ENCODE results near the gene RAET1E. TPM values are rescaled to one million over a fixed set of nuclear protein-coding genes. Genes with fewer than 3 reads are reported as not detected.

RAET1E gene
- total RNA-seq, 1 donor = 0.36 TPM

DNA sequence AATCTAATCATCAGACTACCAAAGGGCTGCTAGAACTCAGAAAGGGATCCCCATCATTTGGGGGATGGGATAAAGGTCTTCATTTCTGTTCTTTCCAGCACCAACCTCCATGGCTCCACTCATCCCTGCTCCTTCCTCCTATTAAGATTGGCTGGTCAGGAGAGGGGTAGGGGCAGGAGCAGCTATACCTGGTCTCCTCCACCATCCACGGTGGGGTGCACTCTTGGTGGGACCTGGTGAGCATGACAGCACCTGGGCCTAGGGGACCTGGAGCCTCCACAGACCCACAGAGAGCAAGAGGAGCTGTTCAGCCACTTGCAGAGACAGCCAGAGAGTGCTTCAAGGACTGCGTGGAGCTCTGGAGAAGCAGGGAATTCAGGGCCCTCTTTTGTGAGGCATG is 37.8 kb upstream of the RAET1E start:
- H3K4me1 ChIP-seq (ENCODE audit: insufficient read depth, low read length) = peaks cover 12% of the 10 kb centered on the region
- H3K36me3 ChIP-seq (ENCODE audit: insufficient read depth, low read length) = no peaks in the 10 kb centered on the region
- no peak overlapping the region for H2AFZ ChIP-seq (ENCODE audit: low read length)
- no peak overlapping the region for H3K27ac ChIP-seq (ENCODE audit: low read depth, low read length)
- H3K9me3 ChIP-seq (ENCODE audit: low read depth, low read length) = no peaks in the 10 kb centered on the region
- H3K4me3 ChIP-seq (ENCODE audit: insufficient read depth, low read length) = no peak overlapping the region
- no peak overlapping the region for H3K4me2 ChIP-seq (ENCODE audit: insufficient read depth, low read length)
- peaks cover 50% of the 10 kb centered on the region for H3K27me3 ChIP-seq (ENCODE audit: insufficient read depth, low read length)
- H4K20me1 ChIP-seq (ENCODE audit: insufficient read depth, low read length) = no peaks in the 10 kb centered on the region
- no peak for DNase-seq (ENCODE audit: insufficient read length, low spot score, missing footprints)
- TF ChIP-seq, protein P1, sequence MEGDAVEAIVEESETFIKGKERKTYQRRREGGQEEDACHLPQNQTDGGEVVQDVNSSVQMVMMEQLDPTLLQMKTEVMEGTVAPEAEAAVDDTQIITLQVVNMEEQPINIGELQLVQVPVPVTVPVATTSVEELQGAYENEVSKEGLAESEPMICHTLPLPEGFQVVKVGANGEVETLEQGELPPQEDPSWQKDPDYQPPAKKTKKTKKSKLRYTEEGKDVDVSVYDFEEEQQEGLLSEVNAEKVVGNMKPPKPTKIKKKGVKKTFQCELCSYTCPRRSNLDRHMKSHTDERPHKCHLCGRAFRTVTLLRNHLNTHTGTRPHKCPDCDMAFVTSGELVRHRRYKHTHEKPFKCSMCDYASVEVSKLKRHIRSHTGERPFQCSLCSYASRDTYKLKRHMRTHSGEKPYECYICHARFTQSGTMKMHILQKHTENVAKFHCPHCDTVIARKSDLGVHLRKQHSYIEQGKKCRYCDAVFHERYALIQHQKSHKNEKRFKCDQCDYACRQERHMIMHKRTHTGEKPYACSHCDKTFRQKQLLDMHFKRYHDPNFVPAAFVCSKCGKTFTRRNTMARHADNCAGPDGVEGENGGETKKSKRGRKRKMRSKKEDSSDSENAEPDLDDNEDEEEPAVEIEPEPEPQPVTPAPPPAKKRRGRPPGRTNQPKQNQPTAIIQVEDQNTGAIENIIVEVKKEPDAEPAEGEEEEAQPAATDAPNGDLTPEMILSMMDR (IDR thresholded peaks at IDR 0.05; ENCODE audit: extremely low read depth, low read depth, low read length) = no peak
- no peaks in the 10 kb centered on the region for H3K79me2 ChIP-seq (ENCODE audit: insufficient read depth, low read length)

DNA sequence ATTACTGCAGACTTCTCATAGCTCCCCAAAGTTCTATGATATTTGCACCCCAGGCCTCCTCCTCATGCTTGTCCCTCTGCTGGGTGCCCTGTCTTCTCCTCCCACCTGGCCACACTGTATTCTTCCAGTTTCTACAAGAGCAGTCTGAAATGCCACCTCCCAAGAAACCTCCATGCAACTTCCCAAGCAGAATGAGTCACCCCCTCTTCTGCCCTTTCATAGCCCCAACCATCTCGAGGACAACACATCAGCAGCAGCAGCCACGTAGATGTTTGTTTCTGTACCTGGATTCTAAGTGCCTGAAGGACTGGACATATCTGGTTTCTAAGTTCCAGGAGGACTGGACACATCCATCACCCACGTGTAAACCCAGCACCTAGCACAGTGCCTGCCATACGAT is 37.3 kb upstream of the RAET1E start:
- no peak overlapping the region for H3K4me2 ChIP-seq (ENCODE audit: insufficient read depth, low read length)
- no peak overlapping the region for H3K27ac ChIP-seq (ENCODE audit: low read depth, low read length)
- no peaks in the 10 kb centered on the region for H3K9me3 ChIP-seq (ENCODE audit: low read depth, low read length)
- H2AFZ ChIP-seq (ENCODE audit: low read length) = no peak overlapping the region
- H3K4me1 ChIP-seq (ENCODE audit: insufficient read depth, low read length) = peaks cover 12% of the 10 kb centered on the region
- no peaks in the 10 kb centered on the region for H3K79me2 ChIP-seq (ENCODE audit: insufficient read depth, low read length)
- DNase-seq (ENCODE audit: insufficient read length, low spot score, missing footprints) = peak; percentile 76
- no peak overlapping the region for H3K4me3 ChIP-seq (ENCODE audit: insufficient read depth, low read length)
- H3K36me3 ChIP-seq (ENCODE audit: insufficient read depth, low read length) = no peaks in the 10 kb centered on the region
- H4K20me1 ChIP-seq (ENCODE audit: insufficient read depth, low read length) = no peaks in the 10 kb centered on the region
- H3K27me3 ChIP-seq (ENCODE audit: insufficient read depth, low read length) = peaks cover 54% of the 10 kb centered on the region
- TF ChIP-seq, protein P1 (IDR thresholded peaks at IDR 0.05; ENCODE audit: extremely low read depth, low read depth, low read length) = no peak

DNA sequence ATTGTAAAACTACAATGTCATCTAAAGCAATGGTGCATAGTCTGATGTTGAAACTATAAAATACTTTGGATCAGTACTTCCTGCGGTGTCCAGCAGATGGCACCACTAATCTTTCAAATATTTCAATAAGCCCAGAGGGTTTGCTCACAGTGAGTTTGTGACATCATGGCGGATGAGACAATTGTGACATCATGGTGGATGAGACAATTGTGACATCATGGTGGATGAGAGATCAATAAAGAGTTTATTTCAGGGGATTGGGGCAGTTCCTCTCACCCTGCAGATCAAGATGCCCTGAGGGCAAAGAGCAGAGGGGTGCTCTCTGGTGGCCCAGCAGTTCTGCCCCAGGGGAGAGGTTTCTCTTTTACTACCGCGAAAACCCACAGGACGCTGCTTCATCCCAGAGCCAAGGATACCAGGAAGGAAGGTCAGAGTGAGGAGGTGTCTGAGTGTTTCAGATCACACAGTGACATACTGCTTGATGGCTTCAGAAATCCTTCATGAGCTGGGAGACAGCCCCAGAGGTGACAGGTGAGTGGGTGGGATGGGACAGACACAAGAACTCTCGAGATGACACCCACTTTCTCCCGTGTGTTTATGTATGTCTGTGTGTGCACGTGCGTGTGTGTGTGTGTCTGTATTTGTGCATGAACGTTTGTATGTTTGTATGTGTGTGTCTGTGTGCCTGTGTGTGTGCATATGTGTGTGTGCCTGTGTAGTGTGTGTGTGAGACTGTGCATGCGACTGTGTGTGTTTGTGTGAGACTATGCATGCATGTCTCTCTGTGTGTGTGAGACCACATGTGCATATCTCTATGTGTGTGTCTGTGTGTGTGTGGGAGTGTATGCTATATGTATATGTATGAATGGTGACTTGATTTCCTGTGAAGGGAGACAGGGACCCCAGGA is 36.6 kb upstream of the RAET1E start:
- Histone ChIP-seq H3K36me3 (ENCODE audit: insufficient read depth, low read length) (no peaks in the 10 kb centered on the region), H3K4me2 (ENCODE audit: insufficient read depth, low read length) (no peak overlapping the region), H3K9me3 (ENCODE audit: low read depth, low read length) (no peaks in the 10 kb centered on the region), H3K79me2 (ENCODE audit: insufficient read depth, low read length) (no peaks in the 10 kb centered on the region), H2AFZ (ENCODE audit: low read length) (no peak overlapping the region), H3K27ac (ENCODE audit: low read depth, low read length) (no peak overlapping the region), H3K4me3 (ENCODE audit: insufficient read depth, low read length) (no peak overlapping the region), H4K20me1 (ENCODE audit: insufficient read depth, low read length) (no peaks in the 10 kb centered on the region), H3K4me1 (ENCODE audit: insufficient read depth, low read length) (peaks cover 12% of the 10 kb centered on the region), H3K27me3 (ENCODE audit: insufficient read depth, low read length) (peaks cover 57% of the 10 kb centered on the region)
- TF ChIP-seq, protein P1 (IDR thresholded peaks at IDR 0.05; ENCODE audit: extremely low read depth, low read depth, low read length) = peak; percentile 82
- peak; percentile 73 for DNase-seq (ENCODE audit: insufficient read length, low spot score, missing footprints)

DNA sequence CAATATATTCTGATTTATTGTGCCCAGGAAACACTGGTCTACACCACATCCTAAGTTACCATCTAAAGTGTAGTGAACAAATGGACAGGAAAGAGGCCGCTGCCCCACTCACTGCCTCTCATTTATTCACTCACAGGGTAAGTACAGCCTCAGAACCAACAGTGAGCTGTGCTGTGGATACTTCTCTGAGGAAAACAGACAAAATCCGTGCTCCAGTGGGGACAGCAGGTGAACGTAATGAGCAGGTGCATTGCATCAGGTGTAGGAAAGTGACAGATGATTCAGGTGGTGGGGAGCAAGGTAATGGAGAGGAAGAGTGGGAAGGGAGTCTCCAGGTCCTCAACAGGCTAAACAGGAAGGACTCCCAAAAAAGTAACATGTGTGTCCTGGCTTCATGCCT is 35.5 kb upstream of the RAET1E start:
- H3K4me3 ChIP-seq (ENCODE audit: insufficient read depth, low read length) = no peak overlapping the region

More for the DNA sequence above, 35.5 kb upstream of the RAET1E start:
- TF ChIP-seq, protein P1 (IDR thresholded peaks at IDR 0.05; ENCODE audit: extremely low read depth, low read depth, low read length) = no peak
- peaks cover 3% of the 10 kb centered on the region for H3K4me1 ChIP-seq (ENCODE audit: insufficient read depth, low read length)
- peaks cover 56% of the 10 kb centered on the region for H3K27me3 ChIP-seq (ENCODE audit: insufficient read depth, low read length)
- no peaks in the 10 kb centered on the region for H3K36me3 ChIP-seq (ENCODE audit: insufficient read depth, low read length)
- DNase-seq (ENCODE audit: insufficient read length, low spot score, missing footprints) = no peak
- no peaks in the 10 kb centered on the region for H3K79me2 ChIP-seq (ENCODE audit: insufficient read depth, low read length)
- no peak overlapping the region for H3K4me2 ChIP-seq (ENCODE audit: insufficient read depth, low read length)
- H3K27ac ChIP-seq (ENCODE audit: low read depth, low read length) = no peak overlapping the region
- H3K9me3 ChIP-seq (ENCODE audit: low read depth, low read length) = no peaks in the 10 kb centered on the region
- no peaks in the 10 kb centered on the region for H4K20me1 ChIP-seq (ENCODE audit: insufficient read depth, low read length)
- no peak overlapping the region for H2AFZ ChIP-seq (ENCODE audit: low read length)
